ENCODE measurements around the gene MYRIP.

Gene MYRIP

DNA sequence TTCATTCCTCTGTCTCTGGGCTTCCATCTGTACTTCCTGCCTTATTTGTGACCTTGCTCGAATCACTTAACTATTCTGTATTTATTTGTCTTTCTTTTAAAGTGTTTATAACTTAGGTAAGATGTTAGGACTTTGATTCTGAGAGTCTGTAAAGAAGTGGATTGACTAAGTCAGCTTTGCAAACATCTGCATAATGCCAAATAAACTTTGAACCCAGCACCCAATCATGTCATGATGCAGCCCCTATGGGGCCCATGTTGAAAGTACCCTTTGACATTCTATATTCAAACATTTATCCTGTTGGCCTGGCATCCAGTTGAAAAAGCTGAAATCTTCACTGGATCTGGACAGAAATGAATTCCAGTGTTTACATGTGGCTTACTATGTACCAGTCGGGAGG, 3.8 kb upstream of the MYRIP start:
- Histone ChIP-seq H3F3A (ENCODE audit: insufficient read depth) (no peaks in the 10 kb centered on the region), H3K9me2 (replicated peaks; ENCODE audit: insufficient read depth, low read length) (no peaks in the 10 kb centered on the region), H3K4me3 (ENCODE audit: insufficient read depth, low read length, poor library complexity, severe bottlenecking) (no peak overlapping the region), H3K36me3 (ENCODE audit: low read length) (no peaks in the 10 kb centered on the region), H3K27ac (ENCODE audit: low read depth, low read length) (no peak overlapping the region), H3K9me3 (ENCODE audit: insufficient read depth, low read length) (no peaks in the 10 kb centered on the region), H4K20me1 (ENCODE audit: low read depth, low read length) (no peaks in the 10 kb centered on the region), H2AFZ (ENCODE audit: low read depth, low read length, severe bottlenecking) (no peak overlapping the region), H3K79me2 (ENCODE audit: insufficient read depth, low read length) (no peaks in the 10 kb centered on the region), H3K4me2 (ENCODE audit: low read depth, low read length, poor library complexity, severe bottlenecking) (no peak overlapping the region), H3K9ac (ENCODE audit: low read length) (no peak overlapping the region), H3K27me3 (ENCODE audit: low read length) (no peaks in the 10 kb centered on the region)
- TF ChIP-seq EZH2phosphoT487 (conservative IDR thresholded peaks at IDR 0.05; ENCODE audit: low read length) = no peak
- TF ChIP-seq, protein P1, sequence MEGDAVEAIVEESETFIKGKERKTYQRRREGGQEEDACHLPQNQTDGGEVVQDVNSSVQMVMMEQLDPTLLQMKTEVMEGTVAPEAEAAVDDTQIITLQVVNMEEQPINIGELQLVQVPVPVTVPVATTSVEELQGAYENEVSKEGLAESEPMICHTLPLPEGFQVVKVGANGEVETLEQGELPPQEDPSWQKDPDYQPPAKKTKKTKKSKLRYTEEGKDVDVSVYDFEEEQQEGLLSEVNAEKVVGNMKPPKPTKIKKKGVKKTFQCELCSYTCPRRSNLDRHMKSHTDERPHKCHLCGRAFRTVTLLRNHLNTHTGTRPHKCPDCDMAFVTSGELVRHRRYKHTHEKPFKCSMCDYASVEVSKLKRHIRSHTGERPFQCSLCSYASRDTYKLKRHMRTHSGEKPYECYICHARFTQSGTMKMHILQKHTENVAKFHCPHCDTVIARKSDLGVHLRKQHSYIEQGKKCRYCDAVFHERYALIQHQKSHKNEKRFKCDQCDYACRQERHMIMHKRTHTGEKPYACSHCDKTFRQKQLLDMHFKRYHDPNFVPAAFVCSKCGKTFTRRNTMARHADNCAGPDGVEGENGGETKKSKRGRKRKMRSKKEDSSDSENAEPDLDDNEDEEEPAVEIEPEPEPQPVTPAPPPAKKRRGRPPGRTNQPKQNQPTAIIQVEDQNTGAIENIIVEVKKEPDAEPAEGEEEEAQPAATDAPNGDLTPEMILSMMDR (IDR thresholded peaks at IDR 0.05; ENCODE audit: insufficient read depth, low read length, poor library complexity, severe bottlenecking) = no peak

DNA sequence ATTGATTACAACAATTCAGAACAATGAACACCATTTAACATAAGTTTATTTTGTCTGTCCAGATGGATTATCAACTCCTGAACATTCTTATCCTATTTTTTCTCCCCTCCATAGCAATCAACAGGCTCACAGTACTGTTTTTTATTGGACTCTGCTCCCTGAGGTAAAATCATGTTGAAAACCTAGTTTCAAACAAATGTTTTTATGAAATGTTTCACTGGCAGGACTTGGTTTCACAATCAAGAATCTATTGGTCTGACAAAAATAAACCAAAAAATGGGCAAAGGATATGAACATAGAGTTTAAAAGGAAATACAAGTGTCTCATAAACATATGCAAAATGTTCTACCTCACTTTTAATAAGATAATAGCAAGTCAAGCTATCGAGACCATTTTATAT, 2.6 kb upstream of the MYRIP start:
- H3K27me3 ChIP-seq (ENCODE audit: low read length) = no peaks in the 10 kb centered on the region
- no peak overlapping the region for H3K4me3 ChIP-seq (ENCODE audit: insufficient read depth, low read length, poor library complexity, severe bottlenecking)
- H3K36me3 ChIP-seq (ENCODE audit: low read length) = no peaks in the 10 kb centered on the region
- H4K20me1 ChIP-seq (ENCODE audit: low read depth, low read length) = no peaks in the 10 kb centered on the region
- TF ChIP-seq, protein P1 (IDR thresholded peaks at IDR 0.05; ENCODE audit: insufficient read depth, low read length, poor library complexity, severe bottlenecking) = no peak
- no peak for TF ChIP-seq EZH2phosphoT487 (conservative IDR thresholded peaks at IDR 0.05; ENCODE audit: low read length)
- H3K9me2 ChIP-seq (replicated peaks; ENCODE audit: insufficient read depth, low read length) = no peaks in the 10 kb centered on the region
- H3K9ac ChIP-seq (ENCODE audit: low read length) = no peak overlapping the region
- no peak overlapping the region for H2AFZ ChIP-seq (ENCODE audit: low read depth, low read length, severe bottlenecking)
- H3K9me3 ChIP-seq (ENCODE audit: insufficient read depth, low read length) = no peaks in the 10 kb centered on the region
- no peaks in the 10 kb centered on the region for H3F3A ChIP-seq (ENCODE audit: insufficient read depth)
- H3K27ac ChIP-seq (ENCODE audit: low read depth, low read length) = no peak overlapping the region
- H3K79me2 ChIP-seq (ENCODE audit: insufficient read depth, low read length) = no peaks in the 10 kb centered on the region
- H3K4me2 ChIP-seq (ENCODE audit: low read depth, low read length, poor library complexity, severe bottlenecking) = no peak overlapping the region

DNA sequence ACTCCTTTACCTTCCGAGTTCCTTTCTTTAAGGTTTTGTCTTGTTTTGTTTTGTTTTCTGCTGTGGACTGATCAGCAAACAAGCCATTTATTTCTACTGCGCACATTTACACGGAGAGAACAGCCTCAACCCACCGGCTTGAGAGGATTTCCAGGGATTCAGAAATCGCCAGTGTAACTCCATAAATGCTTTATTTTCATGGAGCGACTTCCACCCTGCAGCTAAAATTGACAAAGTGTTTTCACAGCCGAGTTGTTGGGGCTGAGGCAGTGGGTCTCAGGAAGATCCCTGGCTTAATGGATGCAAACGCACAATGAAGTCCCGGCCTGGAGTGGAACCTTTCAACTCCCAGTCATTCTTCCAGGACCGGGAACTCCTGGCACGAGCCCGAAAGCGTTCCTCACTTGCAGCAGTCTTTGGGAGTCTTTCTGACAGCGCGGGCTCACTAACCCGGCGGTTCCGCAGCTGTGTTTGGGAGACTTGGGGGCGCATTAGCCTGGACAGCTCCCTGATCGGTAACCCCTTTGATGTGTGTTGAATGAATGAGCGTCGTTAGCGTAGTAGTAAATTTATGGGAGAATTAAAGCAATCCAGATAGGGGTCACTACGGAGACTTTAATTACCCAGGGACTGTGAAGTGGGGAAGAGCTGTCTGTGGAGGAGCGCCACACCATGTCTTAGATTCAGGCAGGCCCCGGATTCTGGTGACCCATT, 785 bp upstream of the MYRIP start:
- Histone ChIP-seq H3K9me2 (replicated peaks; ENCODE audit: insufficient read depth, low read length) (no peaks in the 10 kb centered on the region), H3K4me2 (ENCODE audit: low read depth, low read length, poor library complexity, severe bottlenecking) (no peak overlapping the region), H2AFZ (ENCODE audit: low read depth, low read length, severe bottlenecking) (no peak overlapping the region), H3K4me3 (ENCODE audit: insufficient read depth, low read length, poor library complexity, severe bottlenecking) (no peak overlapping the region), H4K20me1 (ENCODE audit: low read depth, low read length) (no peaks in the 10 kb centered on the region), H3K9me3 (ENCODE audit: insufficient read depth, low read length) (no peaks in the 10 kb centered on the region), H3K27ac (ENCODE audit: low read depth, low read length) (no peak overlapping the region), H3K79me2 (ENCODE audit: insufficient read depth, low read length) (no peaks in the 10 kb centered on the region), H3K9ac (ENCODE audit: low read length) (no peak overlapping the region), H3F3A (ENCODE audit: insufficient read depth) (no peaks in the 10 kb centered on the region), H3K27me3 (ENCODE audit: low read length) (no peaks in the 10 kb centered on the region), H3K36me3 (ENCODE audit: low read length) (no peaks in the 10 kb centered on the region)
- TF ChIP-seq, protein P1 (IDR thresholded peaks at IDR 0.05; ENCODE audit: insufficient read depth, low read length, poor library complexity, severe bottlenecking) = no peak
- TF ChIP-seq EZH2phosphoT487 (conservative IDR thresholded peaks at IDR 0.05; ENCODE audit: low read length) = no peak

Data from SU-DHL-6 (cell line).